SK-N-MC (cell line): ENCODE results near the gene NLRP7.

Source experiments
- EZH2 ChIP-seq: fragments of 200-600 bp; sonication (generic); IDR thresholded peaks from one replicate; pipeline ENCODE4 v1.6.1; 2017; ENCODE audit warnings: antibody characterized with exemption
- POLR2AphosphoS5 ChIP-seq: IDR thresholded peaks from 2 replicates; pipeline ENCODE4 v1.6.1; 2012; ENCODE audit warnings: mild to moderate bottlenecking, low read depth, low read length, borderline replicate concordance

GRCh38 chr19:54923276-54923675 lies 24.1 kb downstream of the NLRP7 start:
- TF ChIP-seq EZH2, result no peak
- no peak for TF ChIP-seq POLR2AphosphoS5
